Activated CD4-positive, alpha-beta memory T cell treated with anti-CD3 and anti-CD28 coated beads for 36 hours (primary cell): ENCODE measurements around the gene RHOBTB1. TPM values are rescaled to one million over a fixed set of nuclear protein-coding genes. Genes with fewer than 3 reads are reported as not detected.

Experiments used
- total RNA-seq, 2 experiments: library from RNA; stranded (reverse); gene quantifications; one replicate each; pipeline ENCODE4 v1.2.3, GENCODE V29; 2021

The RHOBTB1 gene
- total RNA-seq, 2 experiments from 2014 or later = not detected

Other genes with a start within 250 kb of the RHOBTB1 start
- gene CDK1, start 165.7 kb downstream of the RHOBTB1 start, total RNA-seq = 100 to 1,000 TPM; 153 TPM